ENCODE measurements around the gene HOXC5.

- TF ChIP-seq CTCF (IDR thresholded peaks at IDR 0.05) (no peak), ZFX (IDR thresholded peaks at IDR 0.05; ENCODE audit: borderline replicate concordance) (no peak)
Measured at GRCh38 chr12:54026640-54027441, 6.0 kb upstream of the HOXC5 start.
